ENCODE results near the gene THBS3. TPM values are rescaled to one million over a fixed set of nuclear protein-coding genes. Genes with fewer than 3 reads are reported as not detected.
"Not testable (repeated sequence)": the region's sequence is repeated elsewhere in the genome, so short reads cannot be mapped to it uniquely, and the experiment has no call there.

The THBS3 gene
- total RNA-seq, 1 donor from 2014 or later, result 17.9 TPM

DNA sequence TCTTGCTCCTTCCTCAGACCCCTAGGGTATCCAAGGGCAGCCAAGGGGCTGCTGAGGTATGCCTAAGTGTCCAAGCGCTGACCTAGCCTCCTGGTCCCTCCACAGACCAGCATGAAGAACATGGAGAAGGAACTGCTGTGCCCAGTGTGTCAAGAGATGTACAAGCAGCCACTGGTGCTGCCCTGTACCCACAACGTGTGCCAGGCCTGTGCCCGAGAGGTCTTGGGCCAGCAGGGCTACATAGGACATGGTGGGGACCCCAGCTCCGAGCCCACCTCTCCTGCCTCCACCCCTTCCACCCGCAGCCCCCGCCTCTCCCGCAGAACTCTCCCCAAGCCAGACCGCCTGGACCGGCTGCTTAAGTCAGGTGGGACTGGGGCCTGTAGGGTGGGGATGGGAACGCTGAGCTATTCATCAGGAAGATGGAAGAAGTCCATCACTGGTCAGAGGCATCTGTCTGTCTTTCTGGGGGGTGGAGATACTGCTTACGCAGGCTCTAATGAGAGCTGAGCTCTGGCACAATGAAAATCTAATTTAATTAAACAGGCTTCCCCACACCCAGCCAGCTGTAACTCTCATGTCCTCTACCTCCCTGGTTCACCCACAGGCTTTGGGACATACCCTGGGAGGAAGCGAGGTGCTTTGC lies 32.3 kb downstream of the THBS3 start:
- DNase-seq (ENCODE audit: low spot score), result peak; percentile 76

DNA sequence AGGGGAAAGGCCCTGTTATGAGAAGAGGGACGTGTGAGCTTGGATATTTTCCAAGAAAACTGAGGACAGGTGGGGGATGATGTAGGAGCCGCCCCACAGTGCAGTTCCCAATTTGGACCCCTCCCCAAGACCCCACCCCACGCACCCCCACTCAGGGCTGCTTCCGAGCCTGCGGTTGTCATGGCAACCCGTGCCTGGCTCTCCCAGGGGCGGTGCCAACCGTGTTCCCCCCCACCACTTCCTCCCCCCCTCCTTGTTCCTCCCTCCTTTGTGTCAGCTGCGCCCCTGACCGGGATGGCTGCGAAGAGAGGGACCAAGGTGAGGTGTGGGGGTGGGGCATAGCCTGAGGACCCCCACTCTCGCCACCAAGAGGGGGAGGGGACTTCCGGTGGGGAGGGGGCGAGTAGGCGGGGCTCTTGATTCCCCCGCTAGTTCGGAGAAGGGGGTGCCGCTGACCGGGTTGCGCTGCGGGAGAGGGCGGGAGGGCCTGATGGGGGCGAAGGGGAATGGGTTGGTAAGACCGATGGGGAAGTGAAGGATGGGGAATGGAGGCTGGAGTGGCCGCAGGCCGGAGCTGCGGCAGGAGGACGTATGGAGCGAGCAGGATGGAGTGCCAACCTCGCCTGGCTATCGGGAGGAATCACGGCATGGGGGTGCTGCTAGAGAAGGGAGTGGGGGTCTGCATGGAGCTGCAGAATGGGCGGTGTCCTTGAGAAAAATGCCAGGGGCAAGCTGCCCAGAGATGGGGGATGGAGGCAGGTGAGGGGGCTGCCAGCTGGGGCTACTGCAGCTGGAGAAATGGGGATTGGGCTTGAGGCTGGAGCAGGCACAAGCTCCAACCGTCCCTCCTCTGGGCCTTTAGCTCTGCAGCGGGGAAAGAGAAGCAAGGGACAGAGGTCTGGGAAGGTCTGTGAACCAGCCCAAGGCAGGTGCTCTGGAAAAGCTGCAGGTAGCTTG lies 33.1 kb downstream of the THBS3 start:
- peak; percentile 72 for DNase-seq (ENCODE audit: low spot score)

DNA sequence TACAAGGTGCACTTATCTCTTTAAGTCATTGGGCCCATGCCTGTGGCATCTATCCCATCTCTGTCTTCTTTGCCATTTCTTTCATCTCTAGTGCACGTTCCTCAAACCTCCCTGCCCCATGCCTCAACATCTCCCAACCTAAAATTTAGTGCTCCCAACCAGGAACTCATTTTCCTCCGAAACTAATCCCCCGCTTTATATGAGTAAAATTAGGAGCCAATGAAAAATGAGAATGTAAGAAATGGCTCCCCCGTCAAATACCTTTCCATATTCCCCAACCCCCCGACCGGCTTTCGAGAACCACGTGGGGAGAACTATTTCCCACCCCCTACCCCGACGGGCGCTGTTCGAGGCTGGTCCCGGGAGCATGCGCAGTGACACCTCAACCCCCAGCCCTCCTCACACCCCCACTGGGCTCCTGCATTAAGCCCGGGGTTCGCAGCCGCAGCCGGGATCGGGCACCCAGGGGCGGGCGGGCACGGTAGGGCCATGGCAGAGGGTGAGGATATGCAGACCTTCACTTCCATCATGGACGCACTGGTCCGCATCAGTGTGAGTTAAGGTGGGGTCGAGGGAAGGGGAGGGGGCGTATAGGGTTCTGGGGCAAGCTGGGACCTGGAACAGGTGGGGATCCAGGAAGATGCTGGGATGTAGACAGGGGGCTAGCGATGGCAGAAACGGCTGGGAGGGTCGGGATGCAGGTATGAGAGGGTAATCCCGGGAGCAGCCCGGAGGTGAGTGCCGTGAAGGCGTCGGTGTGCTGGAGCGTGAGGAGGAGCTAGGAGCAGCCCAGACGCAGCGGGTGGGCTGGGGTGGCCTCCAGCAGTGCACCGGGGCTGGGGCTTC lies 34.0 kb downstream of the THBS3 start, which contains the start of gene TRIM46:
TRIM46 (plus strand) TSS at position 372 of the 846 bp plus-strand sequence; CDS start at position 490, 118 bp downstream.
- DNase-seq (ENCODE audit: low spot score), result peak; percentile 87

DNA sequence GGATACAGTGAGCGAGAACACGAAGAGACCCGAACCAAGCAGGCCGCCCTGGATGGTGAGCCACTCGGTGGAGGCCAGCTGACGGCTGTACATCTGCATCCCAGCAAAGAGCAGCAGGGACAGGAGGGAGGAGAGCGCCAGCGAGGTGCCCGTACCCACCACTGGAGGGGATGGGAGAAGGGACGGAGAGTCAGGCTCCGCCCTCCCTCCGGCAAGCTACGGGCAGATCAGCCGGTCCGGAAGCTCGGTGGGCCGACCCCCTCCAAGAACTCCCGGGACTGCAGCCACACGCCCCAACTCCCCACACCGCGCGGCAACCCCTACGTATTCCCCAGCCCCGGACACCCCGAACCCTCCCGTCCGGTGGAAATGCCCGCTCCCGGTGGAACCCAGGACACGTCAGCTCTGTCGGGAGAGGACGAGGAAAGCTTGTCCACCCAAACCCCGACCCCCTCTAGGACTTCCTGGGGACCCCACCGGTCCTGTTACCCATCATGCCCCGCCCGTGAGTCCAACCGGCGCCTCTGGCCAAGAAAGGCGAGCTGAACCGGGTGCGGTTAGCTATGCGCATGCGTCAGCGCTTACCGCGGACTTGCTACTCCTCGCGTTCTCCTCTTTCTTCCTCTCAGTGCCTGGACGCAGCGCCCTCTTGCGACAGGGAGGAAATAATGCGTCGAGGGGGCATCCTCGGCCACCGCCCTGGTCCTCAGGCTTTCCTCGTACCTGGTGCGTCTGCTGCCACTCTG lies 34.8 kb downstream of the THBS3 start, which contains the start of gene KRTCAP2:
KRTCAP2 (minus strand) TSS at position 573 of the 746 bp plus-strand sequence; CDS start at position 493, 80 bp downstream.
- peak; percentile 98 for DNase-seq (ENCODE audit: low spot score)

DNA sequence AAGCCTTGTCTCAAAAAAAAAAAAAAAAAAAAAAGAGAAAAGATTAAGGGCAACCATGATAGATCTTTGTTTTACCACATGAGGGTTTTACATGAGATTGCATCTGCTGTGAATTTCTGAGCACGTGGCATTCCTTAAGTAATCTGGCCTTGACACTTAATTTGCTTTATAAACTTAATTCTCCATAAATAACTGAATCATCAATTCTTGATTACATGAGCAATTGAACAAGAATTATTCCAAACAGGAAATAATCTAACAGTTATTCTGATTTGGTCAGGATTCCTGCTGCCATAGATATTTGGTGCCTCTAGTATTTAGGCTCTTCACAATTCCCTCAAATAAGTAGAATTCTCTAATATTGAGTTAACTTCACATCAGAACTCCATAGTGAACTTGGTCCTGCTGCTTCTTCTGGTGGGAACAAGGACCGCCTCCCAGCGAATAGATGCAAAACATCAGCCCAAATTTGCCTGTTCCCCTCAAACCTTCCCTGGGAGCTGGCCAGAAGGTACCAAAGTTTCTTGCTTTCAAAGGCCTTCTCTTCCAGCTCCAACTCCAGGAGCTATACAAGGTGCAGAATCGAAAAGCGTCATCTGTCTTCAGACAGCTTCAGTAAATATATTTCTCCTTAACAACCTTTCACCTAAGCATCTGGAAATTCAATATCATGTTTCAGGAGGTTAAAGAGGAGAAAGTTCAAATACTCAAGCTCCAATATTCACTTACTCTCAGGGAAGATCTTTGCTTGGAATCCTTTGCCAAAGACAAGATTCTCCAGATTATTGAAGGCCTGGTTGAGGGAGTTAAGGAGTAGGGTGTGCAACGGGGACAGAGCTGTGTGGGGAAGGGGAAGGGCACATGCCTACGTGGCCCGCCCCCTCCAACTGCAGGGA lies 35.6 kb downstream of the THBS3 start:
- peak; percentile 2 for DNase-seq (ENCODE audit: low spot score)

DNA sequence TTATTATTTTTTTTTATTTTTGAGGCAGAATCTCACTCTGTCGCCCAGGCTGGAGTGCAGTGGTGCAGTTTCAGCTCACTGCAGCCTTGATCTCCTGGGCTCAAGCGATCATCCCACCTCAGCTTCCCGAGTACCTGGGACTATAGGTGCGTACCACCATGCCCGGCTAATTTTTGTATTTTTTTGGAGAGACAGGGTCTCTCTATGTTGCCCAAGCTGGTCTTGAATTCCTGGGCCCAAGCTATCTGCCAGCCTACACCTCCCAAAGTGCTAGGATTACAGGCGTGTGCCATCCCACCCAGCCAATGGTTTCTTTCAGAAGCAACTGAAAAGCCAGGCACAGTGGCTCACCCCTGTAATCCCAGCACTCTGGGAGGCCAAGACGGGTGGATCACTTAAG lies 36.9 kb downstream of the THBS3 start:
- DNase-seq (ENCODE audit: low spot score), result peak; percentile 43

DNA sequence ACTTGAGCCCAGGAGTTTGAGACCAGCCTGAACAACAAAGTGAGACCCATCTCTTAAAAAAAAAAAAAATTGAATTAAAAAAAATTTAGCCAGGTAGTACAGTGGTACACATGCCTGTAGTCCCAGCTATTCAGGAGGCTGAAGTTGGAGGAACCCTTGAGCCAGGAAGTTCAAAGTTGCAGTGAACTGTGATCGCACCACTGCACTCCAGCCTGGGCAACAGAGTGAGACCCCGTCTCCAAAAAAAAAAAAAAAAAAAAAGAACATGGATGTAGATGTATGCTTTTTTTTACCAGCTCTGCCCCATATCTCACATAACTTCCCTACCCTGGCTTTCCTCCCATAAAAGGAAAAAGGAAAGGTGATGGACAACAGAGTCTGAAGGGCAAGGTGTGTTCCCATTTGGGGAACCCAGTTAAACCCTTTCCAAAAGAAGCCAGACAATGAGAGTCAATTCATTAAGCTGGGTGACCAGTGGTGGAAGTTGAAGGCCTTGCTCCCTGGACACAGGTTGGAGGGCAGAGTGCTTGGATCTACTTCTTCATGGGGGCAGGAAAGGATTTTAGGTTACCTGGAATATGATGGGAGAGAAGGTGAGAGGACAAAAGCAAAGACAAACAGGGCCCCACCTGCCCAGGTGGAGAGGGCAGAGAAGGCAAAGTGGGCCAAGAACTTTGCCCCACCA lies 37.5 kb downstream of the THBS3 start:
- DNase-seq (ENCODE audit: low spot score), result peak; percentile 11

DNA sequence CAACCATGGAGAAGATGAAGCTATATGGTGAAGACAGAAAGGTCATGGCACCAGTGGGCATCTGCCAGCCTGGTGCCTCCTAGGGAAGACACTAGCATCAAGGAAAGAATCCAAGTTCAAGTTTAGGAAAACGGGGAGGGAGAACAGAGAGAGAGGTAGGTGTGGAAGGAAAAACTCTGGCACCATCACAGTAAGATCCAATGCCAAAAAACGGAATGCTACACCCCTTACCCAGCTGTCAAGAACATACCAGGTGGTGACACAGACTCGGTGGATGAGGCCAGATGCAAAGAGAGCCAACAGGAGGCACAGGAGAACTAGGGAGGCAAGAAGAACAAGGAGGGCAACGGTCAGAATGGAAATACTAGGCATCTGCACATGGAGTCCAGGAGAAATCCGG lies 38.2 kb downstream of the THBS3 start:
- peak; percentile 39 for DNase-seq (ENCODE audit: low spot score)

DNA sequence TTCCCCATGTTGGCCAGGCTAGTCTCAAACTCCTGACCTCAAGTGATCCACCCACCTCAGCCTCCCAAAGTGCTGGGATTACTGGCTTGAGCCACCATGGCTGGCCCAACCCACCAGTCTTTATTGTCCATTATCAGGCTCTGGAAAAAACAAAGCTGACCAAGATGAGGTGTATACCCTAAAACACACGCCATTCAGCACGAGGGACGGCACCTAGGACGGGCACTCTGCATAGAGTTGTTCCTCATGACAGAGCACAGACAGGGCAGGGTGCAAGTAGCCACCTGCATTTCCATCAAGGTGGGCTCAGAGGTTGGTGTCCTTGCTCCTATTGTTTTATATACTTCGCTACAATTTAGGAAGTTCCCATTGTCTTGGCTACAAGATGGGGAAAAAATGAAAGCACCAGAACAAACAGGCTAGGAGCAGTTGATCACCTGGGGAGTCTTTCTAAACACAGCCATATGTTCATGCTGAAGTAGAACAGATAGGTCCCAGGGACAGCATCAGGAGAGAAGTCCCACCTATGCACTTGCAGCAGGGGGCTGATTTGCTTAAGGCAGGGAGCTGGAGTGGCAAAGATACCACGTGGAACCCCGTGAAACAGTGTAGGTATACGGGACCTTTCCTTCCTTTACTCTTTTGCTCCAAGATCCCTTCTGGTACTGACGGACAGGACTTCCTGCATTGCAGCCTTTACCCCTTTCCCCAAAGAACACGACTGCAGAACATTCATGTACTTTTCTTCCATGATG lies 39.1 kb downstream of the THBS3 start:
- peak; percentile 37 for DNase-seq (ENCODE audit: low spot score)

DNA sequence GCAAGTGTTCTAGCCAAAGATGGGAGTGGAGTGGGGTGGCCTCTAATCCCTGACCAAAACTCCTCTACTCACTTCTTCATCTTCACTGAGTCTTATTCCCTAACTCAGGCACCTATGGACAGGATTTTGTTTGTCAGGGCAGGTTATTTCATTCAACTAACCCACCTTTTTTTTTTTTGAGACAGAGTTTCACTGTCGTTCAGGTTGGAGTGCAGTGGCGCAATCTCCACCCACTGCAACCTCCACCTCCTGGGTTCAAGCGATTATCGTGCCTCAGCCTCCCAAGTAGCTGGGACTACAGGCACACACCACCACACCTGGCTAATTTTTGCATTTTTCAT lies 39.6 kb downstream of the THBS3 start:
- not testable (repeated sequence) for DNase-seq (ENCODE audit: low spot score)

DNA sequence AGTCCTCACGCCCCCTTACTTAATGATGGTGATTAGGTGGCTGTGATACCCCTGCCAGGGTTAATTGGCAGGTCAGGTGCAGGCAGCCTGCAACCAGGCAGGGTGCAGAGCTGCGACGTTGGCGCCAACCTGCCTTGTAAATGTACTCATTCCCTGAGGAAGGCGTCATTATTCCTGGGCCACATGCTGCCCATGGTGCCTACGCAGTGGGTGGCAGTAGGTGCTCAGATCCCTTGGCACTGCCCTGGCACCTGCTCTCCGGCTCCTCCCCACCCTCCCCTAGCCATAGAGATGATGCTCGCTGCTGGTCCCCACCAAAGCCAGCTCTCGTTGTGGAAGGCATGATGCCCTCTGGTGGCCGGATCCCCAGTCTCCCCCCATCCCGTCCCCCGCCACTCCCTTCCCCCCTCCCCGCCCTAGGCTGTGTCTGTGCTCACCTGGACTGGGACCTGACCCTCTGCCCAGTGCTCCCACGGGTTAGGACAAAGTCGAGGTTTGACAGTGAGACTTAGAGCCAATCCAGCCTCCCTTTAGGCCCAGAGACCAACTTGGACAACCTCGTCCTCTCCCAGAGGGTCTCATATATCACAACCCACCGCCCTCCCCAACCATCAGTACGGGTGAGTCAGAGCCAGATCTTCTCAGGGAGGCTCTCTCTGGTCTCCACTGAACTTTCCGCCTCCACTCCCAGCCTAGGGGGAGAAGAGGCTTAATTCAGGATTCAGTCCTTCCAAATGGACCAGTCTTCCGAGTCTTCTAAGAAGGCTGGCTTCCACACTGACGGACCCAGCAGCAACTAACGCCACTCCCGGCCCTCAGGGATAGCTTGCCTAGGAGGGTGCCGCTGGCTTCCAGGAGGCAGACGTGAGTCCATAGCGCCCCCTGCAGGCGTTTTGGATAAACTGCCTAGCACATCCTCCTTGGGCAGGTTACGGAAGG lies 40.3 kb downstream of the THBS3 start:
- DNase-seq (ENCODE audit: low spot score), result peak; percentile 96

DNA sequence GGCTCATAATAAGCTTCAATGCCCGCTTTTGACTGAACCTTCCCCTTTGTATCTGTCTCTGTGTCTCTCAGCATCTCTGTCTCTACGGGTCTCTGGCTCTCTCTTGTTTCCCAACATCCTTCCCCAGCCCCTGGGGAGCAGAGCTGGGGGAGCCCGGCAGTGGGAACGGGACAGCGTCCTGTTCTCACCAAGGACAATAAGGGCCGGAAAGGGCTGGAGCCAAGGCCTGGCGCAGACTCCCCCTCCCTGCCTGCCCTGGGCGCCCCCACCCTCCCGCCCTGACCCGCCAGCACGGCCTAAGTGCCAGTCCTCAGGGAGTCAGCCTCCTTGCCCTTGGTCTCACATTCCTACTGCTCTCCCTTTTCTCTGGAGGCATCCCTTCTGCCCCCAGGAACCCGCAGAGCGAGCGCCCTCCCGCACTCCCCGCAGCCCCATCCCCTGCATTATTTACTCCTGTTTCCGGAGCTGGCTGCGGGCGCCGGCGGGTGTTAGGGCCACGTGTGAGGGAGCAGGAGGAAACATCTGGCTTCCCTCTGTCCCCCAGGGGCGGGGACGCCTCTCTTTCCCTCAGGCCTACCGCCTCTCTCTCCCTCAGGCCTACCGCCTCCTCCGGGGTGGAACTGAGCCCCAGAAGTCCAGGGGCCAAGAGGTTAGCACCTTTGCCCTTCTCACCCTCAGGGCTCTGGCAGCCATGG lies 41.1 kb downstream of the THBS3 start:
- DNase-seq (ENCODE audit: low spot score), result peak; percentile 89

DNA sequence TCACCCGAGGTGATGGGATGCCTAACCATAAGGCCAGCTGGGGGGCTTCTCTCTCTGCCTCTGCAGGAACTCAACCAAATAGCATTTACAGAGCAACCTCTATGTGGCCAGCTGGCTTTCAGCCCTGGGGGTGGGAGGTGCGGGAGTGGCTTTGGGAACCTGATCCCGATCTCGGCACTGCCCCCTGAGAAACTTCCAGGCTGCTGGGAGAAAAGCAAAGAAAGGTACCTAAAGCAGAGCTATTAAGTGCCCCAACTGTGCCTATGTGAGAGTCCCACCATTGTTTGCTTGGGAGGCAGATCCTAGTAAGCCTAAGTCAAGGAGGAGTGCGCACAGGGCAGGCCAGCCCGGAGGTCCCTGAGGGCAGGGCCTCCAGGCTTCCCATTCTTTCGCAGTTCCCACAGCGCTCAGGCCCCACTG lies 41.6 kb downstream of the THBS3 start:
- peak; percentile 89 for DNase-seq (ENCODE audit: low spot score)

DNA sequence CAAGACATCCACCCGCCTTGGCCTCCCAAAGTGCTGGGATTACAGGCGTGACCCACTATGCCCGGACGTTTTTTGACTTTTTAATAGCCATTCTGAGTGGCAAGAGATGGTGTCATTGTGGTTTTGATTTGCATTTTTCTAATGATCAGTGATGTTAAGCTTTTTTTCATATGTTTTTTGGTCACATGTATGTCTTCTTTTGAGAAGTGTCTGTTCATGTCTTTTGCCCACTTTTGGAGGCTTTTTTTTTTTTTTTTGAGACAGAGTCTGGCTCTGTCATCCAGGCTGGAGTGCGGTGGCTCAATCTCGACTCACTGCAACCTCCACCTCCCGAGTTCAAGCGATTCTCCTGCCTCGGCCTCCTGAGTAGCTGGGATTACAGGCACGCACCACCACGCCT lies 43.1 kb downstream of the THBS3 start:
- DNase-seq (ENCODE audit: low spot score), result not testable (repeated sequence)

DNA sequence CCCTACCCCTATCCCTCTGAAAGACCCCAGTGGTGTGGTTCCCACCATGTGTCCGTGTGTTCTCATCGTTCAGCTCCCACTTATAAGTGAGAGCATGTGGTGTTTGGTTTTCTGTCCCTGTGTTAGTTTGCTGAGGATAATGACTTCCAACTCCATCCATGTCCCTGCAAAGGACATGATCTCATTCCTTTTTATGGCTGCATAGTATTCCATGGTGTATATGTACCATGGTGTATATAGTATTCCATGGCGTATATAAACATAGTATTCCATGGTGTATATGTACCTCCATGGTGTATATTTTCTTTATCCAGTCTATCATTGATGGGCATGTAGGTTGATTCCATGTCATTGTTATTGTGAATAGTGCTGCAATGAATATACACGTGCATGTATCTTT lies 43.9 kb downstream of the THBS3 start:
- not testable (repeated sequence) for DNase-seq (ENCODE audit: low spot score)

DNA sequence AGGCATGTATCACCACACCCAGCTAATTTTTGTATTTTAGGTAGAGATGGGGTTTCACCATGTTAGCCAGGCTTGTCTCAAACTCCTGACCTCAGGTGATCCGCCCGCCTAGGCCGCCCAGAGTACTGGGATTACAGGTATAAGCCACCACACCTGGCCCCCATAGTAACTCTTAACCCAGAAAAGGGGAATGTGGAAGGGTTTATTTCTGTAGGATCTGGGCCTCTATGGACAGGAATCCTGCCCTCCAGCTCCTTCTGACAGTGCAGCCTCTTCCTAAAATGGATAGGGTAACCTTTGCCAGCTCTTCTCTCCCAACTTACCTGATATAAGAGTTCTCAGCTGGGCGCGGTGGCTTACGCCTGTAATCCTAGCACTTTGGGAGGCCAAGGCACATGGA lies 45.1 kb downstream of the THBS3 start:
- not testable (repeated sequence) for DNase-seq (ENCODE audit: low spot score)

Data from mesenteric fat pad (tissue), 1 donor.